Liver (tissue), 9 donors: ENCODE data around the gene ARHGEF26. TPM values are rescaled to one million over a fixed set of nuclear protein-coding genes. Genes with fewer than 3 reads are reported as not detected.

Source experiments
- DNase-seq: peaks from one replicate; pipeline ENCODE4 v3.0.0-alpha.2; 2017; ENCODE audit warnings: low spot score
- H3K27ac ChIP-seq, 2 donors: one replicate each; pipeline ENCODE4 v1.7.0; 2013; ENCODE audit warnings: inconsistent platforms in 2 of 2, low read length in 2 of 2, control low read depth in 1 of 2, low read depth in 1 of 2, mild to moderate bottlenecking in 1 of 2
- H3K27me3 ChIP-seq, 4 donors: one replicate each; pipeline versions ENCODE4 v1.6.1 to v1.7.0; 2013; ENCODE audit warnings: low read length in 3 of 4, inconsistent platforms in 1 of 4, mild to moderate bottlenecking in 1 of 4, moderate library complexity in 1 of 4; ENCODE audit not compliant: control insufficient read depth in 4 of 4, insufficient read depth in 4 of 4
- H3K36me3 ChIP-seq, 4 donors: one replicate each; pipeline versions ENCODE4 v1.6.1 to v1.7.0; 2013; ENCODE audit warnings: low read length in 3 of 4, mild to moderate bottlenecking in 3 of 4, low read depth in 1 of 4, moderate library complexity in 1 of 4; ENCODE audit not compliant: control insufficient read depth in 4 of 4, insufficient read depth in 3 of 4
- H3K4me1 ChIP-seq, 4 donors: one replicate each; pipeline versions ENCODE4 v1.6.1 to v1.7.0; 2013; ENCODE audit warnings: low read length in 3 of 4, mild to moderate bottlenecking in 3 of 4, moderate library complexity in 1 of 4; ENCODE audit not compliant: control insufficient read depth in 4 of 4, insufficient read depth in 4 of 4
- H3K4me3 ChIP-seq, 3 donors: one replicate each; pipeline versions ENCODE4 v1.6.1 to v1.7.0; 2013; ENCODE audit warnings: low read length in 3 of 3, control low read depth in 1 of 3, low read depth in 1 of 3, mild to moderate bottlenecking in 1 of 3
- H3K9ac ChIP-seq, 2 donors: one replicate each; pipeline ENCODE4 v1.7.0; 2013; ENCODE audit warnings: low read length in 2 of 2, mild to moderate bottlenecking in 2 of 2, moderate library complexity in 2 of 2, control low read depth in 1 of 2, low read depth in 1 of 2
- H3K9me3 ChIP-seq, 4 donors: one replicate each; pipeline versions ENCODE4 v1.6.1 to v1.7.0; 2013; ENCODE audit warnings: low read length in 3 of 4; ENCODE audit not compliant: control insufficient read depth in 4 of 4
- CTCF ChIP-seq: fragments of 150-350 bp; IDR thresholded peaks from 2 replicates; pipeline ENCODE4 v1.5.1; 2017; ENCODE audit warnings: improper control_type of control experiment, low read depth, low read length; ENCODE audit not compliant: missing input control
- EGR1 ChIP-seq, 2 donors: IDR thresholded peaks; 2 replicates each; pipeline ENCODE4 v1.6.1; 2016 to 2018; ENCODE audit warnings: antibody characterized with exemption in 2 of 2, low read depth in 2 of 2
- FOXA1 ChIP-seq: IDR thresholded peaks from 2 replicates; pipeline ENCODE4 v1.6.1; 2016; ENCODE audit warnings: antibody characterized with exemption
- FOXA2 ChIP-seq: IDR thresholded peaks from 2 replicates; pipeline ENCODE4 v1.6.1; 2016; ENCODE audit warnings: antibody characterized with exemption
- GABPA ChIP-seq, 2 donors: IDR thresholded peaks in 1 of 2; conservative IDR thresholded peaks in 1 of 2; 2 replicates each; pipeline ENCODE4 v1.6.1; 2016; ENCODE audit warnings: antibody characterized with exemption in 2 of 2, mild to moderate bottlenecking in 1 of 2, moderate library complexity in 1 of 2
- HNF4A ChIP-seq, 2 donors: conservative IDR thresholded peaks; 2 replicates each; pipeline ENCODE4 v1.6.1; 2016; ENCODE audit warnings: antibody characterized with exemption in 2 of 2, mild to moderate bottlenecking in 2 of 2
- HNF4G ChIP-seq: IDR thresholded peaks from 2 replicates; pipeline ENCODE4 v1.6.1; 2016; ENCODE audit warnings: antibody characterized with exemption
- JUND ChIP-seq, 2 donors: IDR thresholded peaks; 2 replicates each; pipeline ENCODE4 v1.6.1; 2016; ENCODE audit warnings: antibody characterized with exemption in 2 of 2
- MAX ChIP-seq: IDR thresholded peaks from 2 replicates; pipeline ENCODE4 v1.6.1; 2016; ENCODE audit warnings: antibody characterized with exemption
- NR2F2 ChIP-seq: IDR thresholded peaks from 2 replicates; pipeline ENCODE4 v1.6.1; 2016; ENCODE audit warnings: antibody characterized with exemption
- RAD21 ChIP-seq, 2 donors: IDR thresholded peaks; 2 replicates each; pipeline ENCODE4 v1.6.1; 2016; ENCODE audit warnings: antibody characterized with exemption in 2 of 2, mild to moderate bottlenecking in 2 of 2
- REST ChIP-seq: IDR thresholded peaks from 2 replicates; pipeline ENCODE4 v1.6.1; 2016; ENCODE audit warnings: antibody characterized with exemption, mild to moderate bottlenecking
- RXRA ChIP-seq, 2 donors: IDR thresholded peaks; 2 replicates each; pipeline ENCODE4 v1.6.1; 2017 to 2018; ENCODE audit warnings: antibody characterized with exemption in 2 of 2, mild to moderate bottlenecking in 1 of 2
- SP1 ChIP-seq: IDR thresholded peaks from 2 replicates; pipeline ENCODE4 v1.6.1; 2018; ENCODE audit warnings: antibody characterized with exemption, mild to moderate bottlenecking
- TAF1 ChIP-seq: conservative IDR thresholded peaks from 2 replicates; pipeline ENCODE4 v1.6.1; 2016; ENCODE audit warnings: antibody characterized with exemption, mild to moderate bottlenecking
- YY1 ChIP-seq: IDR thresholded peaks from 2 replicates; pipeline ENCODE4 v1.6.1; 2016; ENCODE audit warnings: antibody characterized with exemption, mild to moderate bottlenecking
- ZBTB33 ChIP-seq: IDR thresholded peaks from 2 replicates; pipeline ENCODE4 v1.6.1; 2016; ENCODE audit warnings: antibody characterized with exemption
- WGBS: extraction: QIAGEN DNeasy Blood & Tissue Kit; methylation state at CpG from one replicate; pipeline ENCODE4 v1.1.7; 2013; 5-methylcytosine and 5-hydroxymethylcytosine counted together
- polyA plus RNA-seq, 2 donors: library from polyadenylated mRNA; stranded (reverse) in 1 of 2; unstranded in 1 of 2; fragments of 200-250 nt in 1 of 2; fragments of >200 nt in 1 of 2; fragmentation: Nextera tagmentation in 1 of 2; extraction: Ambion mirVana in 1 of 2; gene quantifications; one replicate each; pipeline versions ENCODE4 v1.2.1 to v1.2.3, GENCODE V29; 2013 to 2015
- total RNA-seq, 2 donors: library from RNA; depleted of rRNA; stranded (reverse); fragments of >200 nt; gene quantifications; one replicate each; pipeline ENCODE4 v1.2.3, GENCODE V29; 2014
- donor health status: healthy.
- donor health status: healthy.
- donor health status: healthy.
- donor health status: healthy.
- donor health status: healthy.

Gene ARHGEF26
- total and polyA plus RNA-seq, 4 donors = 1.4 to 27.9 (median 18.7) TPM

- 87% methylated on average over 4 of the region's 4 CpGs for WGBS
- no peak for DNase-seq
Observed at GRCh38 chr3:154105218-154105975, 15.8 kb upstream of the ARHGEF26 start.

More at GRCh38 chr3:154105218-154105975, 15.8 kb upstream of the ARHGEF26 start:
- H3K9me3 ChIP-seq = no peaks in the 10 kb centered on the region
- no peak for TF ChIP-seq FOXA2
- no peak for TF ChIP-seq RAD21 (IDR thresholded peaks at IDR 0.05)
- no peak for TF ChIP-seq TAF1
- TF ChIP-seq ZBTB33 = no peak
- no peak for TF ChIP-seq REST
- TF ChIP-seq HNF4G = no peak
- TF ChIP-seq FOXA1 = no peak
- no peak for TF ChIP-seq GABPA (IDR thresholded peaks at IDR 0.05 in 1 of 2, conservative IDR thresholded peaks at IDR 0.05 in 1 of 2)
- no peak for TF ChIP-seq YY1
- no peak for TF ChIP-seq CTCF
- TF ChIP-seq JUND (IDR thresholded peaks at IDR 0.05) = no peak
- TF ChIP-seq NR2F2 = no peak
- TF ChIP-seq EGR1 (IDR thresholded peaks at IDR 0.05; ENCODE audit: low read depth in 2 of 2) = no peak
- no peak for TF ChIP-seq HNF4A (conservative IDR thresholded peaks at IDR 0.05)
- no peak for TF ChIP-seq SP1
- no peak for TF ChIP-seq RXRA (IDR thresholded peaks at IDR 0.05)
- TF ChIP-seq MAX = no peak
- no peaks in the 10 kb centered on the region for H3K36me3 ChIP-seq
- H3K9ac ChIP-seq = no peak overlapping the region
- no peaks in the 10 kb centered on the region for H3K27me3 ChIP-seq
- no peaks in the 10 kb centered on the region for H3K4me1 ChIP-seq
- H3K4me3 ChIP-seq = no peak overlapping the region
- H3K27ac ChIP-seq = no peak overlapping the region
